HL-60 (cell line): ENCODE measurements around the gene MPDU1.

Experiments used
- DNase-seq, 2 experiments: peaks; one replicate each; pipeline ENCODE4 v3.0.0-alpha.2; 2010 to 2020; ENCODE audit warnings: low read depth in 1 of 2, low spot score in 1 of 2
- H3K27ac ChIP-seq: fragments of 250-450 bp; sonication (Bioruptor Pico); replicated peaks from 2 replicates; pipeline ENCODE4 v1.5.1; 2020; ENCODE audit warnings: mild to moderate bottlenecking, moderate library complexity
- H3K27me3 ChIP-seq: fragments of 250-450 bp; sonication (Bioruptor Pico); 2 replicates; pipeline ENCODE4 v1.5.1; 2021; ENCODE audit warnings: mild to moderate bottlenecking, moderate library complexity; ENCODE audit not compliant: insufficient read depth, poor library complexity, severe bottlenecking
- H3K4me3 ChIP-seq: replicated peaks from 2 replicates; pipeline ENCODE4 v1.5.1; 2011; ENCODE audit warnings: mild to moderate bottlenecking, control low read depth, low read length; ENCODE audit not compliant: insufficient read depth
- CTCF ChIP-seq: IDR thresholded peaks from one replicate; pipeline ENCODE4 v1.5.1; 2011; ENCODE audit warnings: low read length, control low read depth, inconsistent platforms; ENCODE audit not compliant: insufficient read depth
- GABPA ChIP-seq: IDR thresholded peaks from 2 replicates; pipeline ENCODE4 v1.6.1; 2012; ENCODE audit warnings: low read depth
- POLR2AphosphoS5 ChIP-seq: IDR thresholded peaks from 2 replicates; pipeline ENCODE4 v1.6.1; 2012; ENCODE audit warnings: low read depth
- REST ChIP-seq: IDR thresholded peaks from 2 replicates; pipeline ENCODE4 v1.6.1; 2012; ENCODE audit warnings: low read depth; ENCODE audit not compliant: insufficient replicate concordance
- SPI1 ChIP-seq: IDR thresholded peaks from 2 replicates; pipeline ENCODE4 v1.6.1; 2012; ENCODE audit warnings: low read depth, mild to moderate bottlenecking, borderline replicate concordance

Gene MPDU1

GRCh38 chr17:7557147-7557764 lies 26.4 kb upstream of the MPDU1 start:
- H3K27me3 ChIP-seq: no peaks in the 10 kb centered on the region
- DNase-seq: no peak
- peak overlapping the region; percentile 94 for H3K27ac ChIP-seq
- no peak overlapping the region for H3K4me3 ChIP-seq
- TF ChIP-seq POLR2AphosphoS5: no peak
- no peak for TF ChIP-seq GABPA
- no peak for TF ChIP-seq CTCF
- no peak for TF ChIP-seq REST

GRCh38 chr17:7557775-7558543 lies 25.7 kb upstream of the MPDU1 start:
- Histone ChIP-seq H3K27me3 (no peaks in the 10 kb centered on the region), H3K4me3 (peak overlapping the region; percentile 59), H3K27ac (peak overlapping the region; percentile 94)
- no peak; the same call in none of the 2 replicates for TF ChIP-seq POLR2AphosphoS5
- TF ChIP-seq REST: no peak
- no peak for TF ChIP-seq CTCF
- TF ChIP-seq SPI1: peak; percentile 28; the same call in 1 of the 2 replicates
- no peak for TF ChIP-seq GABPA
- peak; percentile 84 to 90 for DNase-seq

- Histone ChIP-seq H3K4me3 (peak within 1 kb of the TSS; percentile 59), H3K27me3 (no peaks in the 10 kb centered on the region), H3K27ac (peak within 1 kb of the TSS; percentile 94)
- TF ChIP-seq POLR2AphosphoS5: peak; percentile 33; the same call in 1 of the 2 replicates
- peak; percentile 31; the same call in 1 of the 2 replicates for TF ChIP-seq SPI1
- TF ChIP-seq GABPA: no peak
- TF ChIP-seq REST: no peak
- TF ChIP-seq CTCF: no peak
- peak in 1 of 2 experiments; percentile 69 for DNase-seq
Observed at GRCh38 chr17:7558544-7559319, 24.9 kb upstream of the MPDU1 start, which contains the start of gene TNFSF13. TNFSF13 (plus strand) TSS chr17:7558750; CDS start chr17:7559040, 290 bp downstream.
